BE2C (cell line): ENCODE results near the gene INPPL1. TPM values are rescaled to one million over a fixed set of nuclear protein-coding genes. Genes with fewer than 3 reads are reported as not detected.
"Not testable (repeated sequence)": the region's sequence is repeated elsewhere in the genome, so short reads cannot be mapped to it uniquely, and the experiment has no call there.

ENCODE experiments used
- DNase-seq: peaks from one replicate; pipeline ENCODE4 v3.0.0-alpha.2; 2020
- H3K27me3 ChIP-seq: fragments of 250-450 bp; sonication (Bioruptor Pico); 2 replicates; pipeline ENCODE4 v1.5.1; 2020; ENCODE audit warnings: mild to moderate bottlenecking
- H3K36me3 ChIP-seq: fragments of 250-450 bp; sonication (Bioruptor Pico); 2 replicates; pipeline ENCODE4 v1.5.1; 2020; ENCODE audit warnings: mild to moderate bottlenecking
- H3K4me1 ChIP-seq: fragments of 250-450 bp; sonication (Bioruptor Pico); 2 replicates; pipeline ENCODE4 v1.5.1; 2020
- H3K4me3 ChIP-seq: 2 replicates; pipeline ENCODE4 v1.5.1; 2011; ENCODE audit warnings: low read depth, low read length
- H3K9me3 ChIP-seq: fragments of 250-450 bp; sonication (Bioruptor Pico); 2 replicates; pipeline ENCODE4 v1.5.1; 2020
- CTCF ChIP-seq: IDR thresholded peaks from 2 replicates; pipeline ENCODE4 v1.5.1; 2012; ENCODE audit warnings: mild to moderate bottlenecking, low read depth, low read length
- polyA plus RNA-seq: library from polyadenylated mRNA; unstranded; fragments of >200 nt; gene quantifications from one replicate; pipeline ENCODE4 v1.2.1, GENCODE V29; 2012; ENCODE audit warnings: low read depth, missing spikeins; ENCODE audit not compliant: insufficient read length, insufficient read depth

Gene INPPL1
- 271 TPM for polyA plus RNA-seq

- peaks cover 8% of the 10 kb centered on the region for H3K4me1 ChIP-seq
- DNase-seq: peak; percentile 63
These were observed at the start of gene INPPL1 for GRCh38 chr11:72224564-72225410. INPPL1 (plus strand) TSS chr11:72224767; CDS start chr11:72224985, 218 bp downstream.

GRCh38 chr11:72177656-72178055, 46.9 kb upstream of the INPPL1 start:
- H3K9me3 ChIP-seq: no peaks in the 10 kb centered on the region
- no peaks in the 10 kb centered on the region for H3K27me3 ChIP-seq
- H3K4me3 ChIP-seq: no peak overlapping the region
- no peak for TF ChIP-seq CTCF
- H3K4me1 ChIP-seq: no peaks in the 10 kb centered on the region
- DNase-seq: no peak
- no peaks in the 10 kb centered on the region for H3K36me3 ChIP-seq

More at GRCh38 chr11:72224564-72225410, at the start of gene INPPL1:
- peaks cover 21% of the 10 kb centered on the region for H3K36me3 ChIP-seq
- no peaks in the 10 kb centered on the region for H3K9me3 ChIP-seq
- no peaks in the 10 kb centered on the region for H3K27me3 ChIP-seq
- peak within 1 kb of the TSS; percentile 79 for H3K4me3 ChIP-seq
- TF ChIP-seq CTCF: no peak

GRCh38 chr11:72179049-72179803, 45.3 kb upstream of the INPPL1 start:
- no peak for DNase-seq
- Histone ChIP-seq H3K9me3 (no peaks in the 10 kb centered on the region), H3K27me3 (no peaks in the 10 kb centered on the region), H3K36me3 (no peaks in the 10 kb centered on the region), H3K4me3 (no peak overlapping the region), H3K4me1 (no peaks in the 10 kb centered on the region)
- TF ChIP-seq CTCF: no peak

- Histone ChIP-seq H3K4me1 (no peaks in the 10 kb centered on the region), H3K4me3 (no peak overlapping the region), H3K9me3 (no peaks in the 10 kb centered on the region), H3K27me3 (no peaks in the 10 kb centered on the region), H3K36me3 (no peaks in the 10 kb centered on the region)
- DNase-seq: no peak
- TF ChIP-seq CTCF: no peak
These were observed 44.7 kb upstream of the INPPL1 start for GRCh38 chr11:72179804-72180396.

GRCh38 chr11:72180892-72181552, 43.5 kb upstream of the INPPL1 start:
- H3K4me3 ChIP-seq, H3K4me1 ChIP-seq, H3K9me3 ChIP-seq: not testable (repeated sequence)

GRCh38 chr11:72181553-72181958, 43.0 kb upstream of the INPPL1 start:
- peak; percentile 38 for TF ChIP-seq CTCF
- H3K36me3 ChIP-seq, H3K27me3 ChIP-seq, H3K4me1 ChIP-seq, H3K4me3 ChIP-seq, H3K9me3 ChIP-seq: not testable (repeated sequence)
- peak; percentile 22 for DNase-seq

More at GRCh38 chr11:72180892-72181552, 43.5 kb upstream of the INPPL1 start:
- not testable (repeated sequence) for H3K27me3 ChIP-seq, DNase-seq, H3K36me3 ChIP-seq
